Measurements from ENCODE around the gene ADAMTS17.
"Not testable (repeated sequence)": the region's sequence is repeated elsewhere in the genome, so short reads cannot be mapped to it uniquely, and the experiment has no call there.

Gene ADAMTS17

DNA sequence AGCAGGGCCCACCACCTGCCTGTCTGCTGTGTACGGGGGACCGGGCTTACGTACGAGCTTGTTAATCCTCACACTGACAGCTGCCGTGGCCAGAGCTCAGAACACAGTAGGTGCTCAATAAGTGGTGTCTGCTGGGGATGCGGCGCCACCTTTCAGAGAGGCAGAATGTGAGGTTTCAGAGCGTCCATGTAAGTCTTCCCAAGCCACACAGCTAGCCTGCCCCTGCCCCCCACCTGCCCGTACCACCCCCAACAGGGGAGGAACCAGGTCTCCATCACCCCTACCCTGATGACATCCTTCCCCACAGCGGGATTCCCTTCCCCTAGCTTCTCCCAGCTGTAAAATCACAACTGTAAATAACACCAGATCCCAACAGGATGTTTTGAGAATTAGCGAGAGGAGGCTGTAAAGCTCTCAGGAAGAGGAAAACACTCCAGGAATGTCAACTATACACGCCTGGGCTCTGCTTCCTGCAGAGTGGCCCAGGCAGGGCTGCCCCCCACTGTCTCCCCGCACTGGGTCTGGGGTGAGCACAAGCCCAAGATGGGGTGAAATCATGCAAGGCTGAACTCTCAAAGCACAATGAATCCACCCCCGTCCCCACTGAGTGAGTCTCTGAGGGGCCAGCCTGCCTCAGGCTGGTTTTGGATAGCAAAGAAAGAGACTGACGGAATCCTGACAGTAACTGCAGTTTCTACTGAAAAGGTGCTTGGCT lies 358.4 kb downstream of the ADAMTS17 start:
- DNase-seq: no peak

DNA sequence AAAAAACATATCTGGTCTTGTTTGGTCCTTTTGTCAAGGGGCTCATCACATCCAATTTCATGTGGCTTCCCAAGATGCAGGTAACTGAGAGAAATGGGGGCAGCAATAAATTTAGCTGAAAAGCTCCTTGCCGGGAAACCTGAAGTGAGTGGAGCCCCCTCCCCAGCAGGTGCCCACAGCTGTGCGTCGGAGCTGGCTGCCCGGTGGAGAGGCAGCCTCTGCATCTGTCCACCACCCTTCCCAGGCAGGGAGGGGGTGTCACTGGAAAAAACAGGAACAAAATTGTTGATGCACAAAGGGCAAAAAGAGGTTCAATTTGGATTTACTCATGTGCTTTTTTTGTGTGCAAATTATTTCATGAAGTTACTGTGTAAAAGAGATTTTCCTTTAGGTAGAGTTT lies 359.1 kb downstream of the ADAMTS17 start:
- no peak for DNase-seq

DNA sequence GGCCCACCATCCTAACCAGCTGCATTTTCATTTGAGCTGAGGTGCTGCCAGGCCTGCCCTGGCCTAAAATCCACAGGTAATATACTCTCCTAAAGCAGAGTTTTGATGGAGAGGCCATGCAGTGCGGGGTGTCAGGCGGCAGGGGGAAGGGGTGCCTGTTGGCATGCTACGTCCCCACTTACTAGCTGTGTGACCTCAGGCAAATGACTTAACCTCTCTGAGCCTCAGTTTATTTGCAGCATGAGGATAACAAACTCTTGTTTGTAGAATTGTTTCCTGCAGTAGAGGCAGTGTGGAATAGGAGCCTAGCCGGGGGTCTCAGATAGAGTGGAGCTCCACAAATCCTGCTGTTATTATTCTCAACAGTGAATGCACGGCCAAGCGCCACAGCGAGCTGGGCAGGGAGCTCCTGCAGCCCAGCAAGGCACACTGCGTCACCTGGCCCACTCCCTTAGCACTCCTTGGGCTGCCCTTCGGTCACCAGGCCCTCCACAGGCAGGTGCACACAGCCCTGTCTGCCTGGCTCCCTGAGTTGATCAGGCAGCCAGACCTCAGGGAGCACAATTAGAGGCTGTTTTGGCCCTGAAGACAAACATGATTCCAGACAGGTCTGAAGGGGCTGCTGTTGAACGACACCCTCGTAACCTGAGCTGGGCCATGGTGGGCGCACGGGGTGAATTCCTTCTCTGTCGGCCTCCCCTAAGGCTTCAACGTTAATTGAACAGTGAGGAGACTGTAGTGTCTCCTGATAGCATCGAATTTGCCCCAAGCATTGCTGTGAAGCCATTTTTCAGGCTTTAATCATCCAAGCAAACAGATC lies 359.7 kb downstream of the ADAMTS17 start:
- DNase-seq: no peak

DNA sequence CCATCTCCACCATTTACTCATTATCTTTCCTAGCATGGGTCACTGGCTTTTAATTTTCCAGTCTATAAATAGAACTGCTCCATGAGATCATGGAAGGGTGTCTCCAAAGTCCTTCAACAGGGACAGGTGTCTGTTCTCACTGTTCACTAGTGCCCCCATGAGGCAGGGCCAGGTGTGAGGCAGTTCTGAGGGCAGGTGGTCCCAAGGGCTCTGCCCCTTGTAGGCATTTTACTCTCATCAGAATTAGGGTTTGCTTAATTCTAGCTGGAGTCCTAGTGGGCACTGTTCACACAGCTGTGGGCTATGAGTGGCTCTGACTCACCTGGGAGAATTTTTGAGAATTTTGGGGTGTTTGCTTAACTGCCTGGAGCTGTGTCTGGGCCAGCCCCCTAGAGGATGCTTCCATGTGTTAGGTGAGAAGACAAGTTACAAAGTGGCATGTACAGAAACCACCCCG lies 360.6 kb downstream of the ADAMTS17 start:
- no peak for DNase-seq

DNA sequence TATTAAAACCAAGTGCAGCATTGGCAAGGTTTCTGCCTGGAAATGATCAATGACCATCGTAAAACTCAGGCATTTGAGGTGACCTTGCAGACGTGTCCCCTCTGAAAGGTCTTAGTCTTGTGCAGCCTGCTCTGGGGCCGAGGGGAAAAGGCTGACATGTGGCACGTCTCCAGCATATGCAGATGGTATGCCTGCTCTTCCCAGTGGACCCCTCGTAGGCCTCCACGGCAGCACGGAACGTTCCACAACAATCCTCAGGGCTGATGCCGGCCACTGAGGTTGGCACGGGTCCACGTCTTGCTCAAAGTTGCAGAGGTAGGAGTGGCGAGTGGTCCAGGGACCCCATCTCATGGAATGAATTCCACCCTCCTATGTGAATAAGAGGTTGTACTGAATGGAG lies 361.0 kb downstream of the ADAMTS17 start:
- DNase-seq: no peak

DNA sequence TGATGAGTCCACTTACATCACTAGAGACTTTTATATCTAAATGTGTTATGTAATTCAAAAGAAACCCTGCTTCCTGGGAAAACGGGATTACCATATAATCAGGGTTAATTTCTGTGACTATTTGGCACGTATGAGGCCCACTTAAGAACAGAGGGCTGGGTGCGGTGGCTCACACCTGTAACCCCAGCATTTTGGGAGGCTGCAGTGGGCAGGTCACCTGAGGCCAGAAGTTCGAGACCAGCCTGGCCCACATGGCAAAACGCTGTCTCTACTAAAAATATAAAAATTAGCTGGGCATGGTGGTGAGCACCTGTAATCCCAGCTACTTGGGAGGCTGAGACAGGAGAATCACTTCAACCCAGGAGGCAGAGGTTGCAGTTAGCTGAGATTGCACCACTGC lies 361.9 kb downstream of the ADAMTS17 start:
- not testable (repeated sequence) for DNase-seq

DNA sequence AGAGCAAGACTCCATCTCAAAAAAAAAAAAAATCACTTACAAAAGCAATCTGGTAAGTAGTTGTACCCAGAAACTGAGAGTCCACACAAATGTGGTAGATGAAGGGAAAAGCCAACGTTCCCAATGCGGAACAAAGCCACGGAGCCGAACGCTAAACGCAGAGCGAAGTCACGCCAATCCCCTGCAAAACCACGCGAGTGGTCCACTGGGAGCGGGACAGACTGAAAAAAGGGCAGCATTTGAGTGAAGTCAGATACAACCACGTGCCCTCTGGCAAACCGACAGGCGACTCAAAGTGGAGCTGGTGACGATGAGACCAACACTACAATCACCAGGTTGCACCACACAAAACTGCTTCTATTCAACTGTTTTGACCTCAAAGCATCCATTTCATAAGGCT lies 362.4 kb downstream of the ADAMTS17 start:
- no peak for DNase-seq

DNA sequence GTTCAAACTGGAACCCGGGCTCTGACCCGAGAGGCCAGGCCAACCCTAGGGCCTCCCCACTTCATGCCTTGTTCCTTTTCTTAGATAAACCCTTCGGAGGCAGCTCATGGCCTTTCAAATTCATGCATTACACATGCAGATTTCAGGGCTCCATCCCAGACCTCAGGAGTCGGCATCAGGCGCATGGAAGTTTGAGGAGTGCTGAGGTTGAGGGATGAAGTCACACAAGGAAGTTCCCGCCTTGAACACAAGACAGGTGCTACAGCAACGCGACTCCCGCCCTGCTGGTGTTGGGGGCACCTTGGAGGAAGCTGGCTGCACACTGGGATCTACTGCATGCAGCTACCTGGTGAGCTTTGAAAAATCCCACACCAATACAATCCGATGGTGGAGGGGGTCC lies 363.3 kb downstream of the ADAMTS17 start:
- DNase-seq: no peak

DNA sequence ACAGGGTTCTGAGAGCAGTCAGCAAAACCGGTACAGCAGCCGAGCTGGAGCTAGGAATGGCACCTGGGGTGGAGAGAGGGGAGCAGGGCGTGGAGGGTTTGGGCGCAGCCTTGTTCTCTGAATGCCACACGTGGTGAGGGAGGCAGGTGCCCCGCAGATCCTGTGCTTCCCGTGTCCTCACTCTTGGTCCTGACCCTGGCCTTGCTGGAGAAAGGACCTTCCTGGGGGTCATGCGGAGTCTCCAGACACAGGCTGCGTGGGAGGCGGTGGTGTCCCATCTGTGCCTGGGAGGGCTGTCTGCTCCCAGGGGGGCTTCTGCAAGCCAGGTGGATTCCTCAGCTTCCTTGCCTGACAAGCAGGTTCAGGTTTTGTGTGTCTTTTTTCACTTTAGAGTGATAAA lies 363.8 kb downstream of the ADAMTS17 start:
- no peak for DNase-seq

DNA sequence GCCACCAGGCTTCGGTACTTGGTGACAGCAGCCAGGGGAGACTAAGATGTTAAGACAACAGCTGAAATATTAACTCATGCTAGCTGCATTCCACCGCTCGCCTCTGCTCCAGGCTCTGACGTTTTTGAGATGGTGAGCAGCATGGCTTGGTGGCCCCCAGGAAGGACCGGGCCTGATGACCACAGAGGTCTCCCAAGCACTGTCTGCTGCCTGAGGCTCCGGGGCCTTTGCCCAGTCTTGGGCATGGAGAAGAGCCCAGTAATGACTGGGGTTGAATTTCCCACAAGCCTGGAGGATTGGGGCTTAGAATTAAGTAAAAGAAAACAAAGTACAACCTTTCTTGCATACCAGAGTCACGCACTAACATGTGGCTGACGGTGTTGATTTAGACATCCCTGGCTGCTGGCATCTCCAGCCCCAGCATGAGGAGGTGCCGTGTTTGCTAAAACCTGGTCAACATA lies 364.9 kb downstream of the ADAMTS17 start:
- no peak for DNase-seq

DNA sequence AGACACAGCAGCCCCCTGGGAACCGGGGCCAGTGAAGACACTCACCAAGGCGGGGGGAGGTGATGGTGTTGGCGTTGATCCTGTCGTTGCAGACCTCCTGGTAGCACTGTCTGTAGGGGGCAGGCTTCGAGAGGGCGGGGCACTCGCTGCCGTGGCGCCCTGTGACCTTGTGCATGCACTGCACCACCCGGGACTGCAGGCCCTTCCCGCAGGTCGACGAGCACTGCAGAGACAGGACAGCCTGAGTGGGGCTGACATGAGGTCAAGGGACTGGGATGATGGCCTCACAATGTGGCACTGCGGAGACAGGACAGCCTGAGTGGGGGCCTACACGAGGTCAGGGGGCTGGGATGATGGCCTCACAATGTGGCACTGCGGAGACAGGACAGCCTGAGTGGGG lies 365.8 kb downstream of the ADAMTS17 start:
- DNase-seq: no peak

DNA sequence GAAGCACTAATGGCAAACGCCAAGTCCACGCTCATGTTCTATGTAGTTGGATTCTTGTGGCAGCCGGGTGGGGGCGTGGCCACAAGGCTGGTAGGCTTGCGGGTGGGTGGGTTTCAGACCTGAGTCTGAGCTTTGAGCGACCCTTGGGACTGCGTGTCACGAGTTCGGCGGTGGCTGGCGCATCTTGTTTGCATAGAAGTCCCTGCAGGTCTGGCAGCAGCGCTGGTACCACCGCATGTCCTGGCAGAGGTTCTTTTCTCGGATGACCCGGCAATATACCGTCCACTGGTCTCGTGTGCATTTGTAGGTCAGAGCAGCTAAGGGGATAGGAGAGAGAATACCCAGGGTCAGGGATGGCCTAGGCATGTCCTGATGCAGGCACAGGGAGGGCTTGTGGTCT lies 367.5 kb downstream of the ADAMTS17 start:
- no peak for DNase-seq

DNA sequence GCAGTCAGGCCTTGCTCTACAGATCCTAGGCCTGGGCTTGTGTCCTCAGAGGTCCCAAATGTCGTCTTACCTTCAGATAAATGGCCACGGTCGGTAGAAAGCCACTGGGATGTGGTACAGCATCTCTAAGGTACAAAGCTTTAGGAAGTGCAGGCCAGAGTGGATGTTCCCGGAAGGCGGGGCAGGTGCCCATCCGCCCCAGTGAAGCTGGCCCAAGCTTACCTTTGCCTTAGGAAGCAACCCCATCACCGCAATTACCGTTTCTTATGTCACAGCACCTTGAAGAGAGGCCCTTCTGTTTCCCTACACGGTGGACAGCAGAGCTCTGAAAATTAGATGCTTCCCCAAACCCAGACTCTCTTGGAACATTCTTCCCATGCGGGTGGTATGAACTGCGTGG lies 368.4 kb downstream of the ADAMTS17 start:
- DNase-seq: no peak

DNA sequence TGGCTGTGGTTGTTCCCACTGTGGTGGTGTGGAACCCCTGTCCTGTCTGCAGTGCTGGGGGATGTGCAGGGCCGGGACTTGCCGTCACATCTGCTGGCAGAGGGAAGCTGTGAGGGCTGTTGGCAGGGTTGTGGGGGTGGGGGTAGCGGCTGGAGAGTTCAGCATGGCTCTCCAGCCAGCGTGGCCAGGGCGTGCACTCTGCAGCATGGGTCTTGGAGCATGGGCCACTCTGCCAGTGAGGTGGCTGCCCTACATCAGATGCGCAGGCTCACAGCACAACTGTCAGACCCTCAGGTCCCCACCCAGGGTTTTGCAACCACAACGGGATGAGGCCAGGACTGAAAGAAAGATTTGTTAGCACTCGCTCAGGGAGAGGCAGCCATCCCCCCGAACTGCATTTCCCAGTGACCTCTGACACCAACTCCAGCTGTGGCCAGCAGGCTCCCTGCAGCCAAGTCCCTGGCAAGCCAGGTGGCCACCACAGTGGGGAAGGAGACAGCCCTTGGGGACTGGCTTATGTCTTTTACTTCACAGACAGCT lies 370.8 kb downstream of the ADAMTS17 start:
- no peak for DNase-seq

DNA sequence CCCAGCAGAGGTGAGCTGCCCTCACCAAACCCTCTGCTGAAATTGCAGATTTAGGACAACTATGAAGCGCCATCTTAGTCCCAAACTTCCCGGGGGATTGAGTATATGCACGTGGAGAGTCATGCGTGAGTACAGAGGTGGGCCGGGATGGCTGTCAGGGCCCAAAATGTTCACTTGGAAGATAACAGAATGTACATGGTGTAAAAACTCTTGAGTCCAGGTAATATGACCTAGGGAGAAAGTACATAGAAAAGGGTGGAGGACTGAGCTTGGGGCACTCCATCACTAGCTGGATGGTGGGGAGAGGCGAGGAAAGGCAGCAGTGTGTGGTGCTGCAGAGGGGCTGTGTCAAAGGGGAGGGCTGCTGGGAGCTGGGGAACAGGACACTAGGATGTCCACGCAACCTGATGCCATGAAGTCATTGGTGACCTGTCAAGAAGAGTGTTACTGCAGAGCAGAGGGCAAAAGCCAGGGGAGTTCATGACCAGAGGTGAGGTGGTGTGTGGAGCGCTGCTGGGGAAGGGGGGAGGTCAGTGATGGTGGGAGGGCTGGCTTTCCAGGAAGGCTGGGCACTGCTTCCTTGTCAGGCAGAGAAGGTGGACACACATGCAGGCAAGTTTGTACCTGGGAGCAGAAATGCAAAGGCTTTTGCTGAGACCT lies 372.4 kb downstream of the ADAMTS17 start:
- DNase-seq: no peak

DNA sequence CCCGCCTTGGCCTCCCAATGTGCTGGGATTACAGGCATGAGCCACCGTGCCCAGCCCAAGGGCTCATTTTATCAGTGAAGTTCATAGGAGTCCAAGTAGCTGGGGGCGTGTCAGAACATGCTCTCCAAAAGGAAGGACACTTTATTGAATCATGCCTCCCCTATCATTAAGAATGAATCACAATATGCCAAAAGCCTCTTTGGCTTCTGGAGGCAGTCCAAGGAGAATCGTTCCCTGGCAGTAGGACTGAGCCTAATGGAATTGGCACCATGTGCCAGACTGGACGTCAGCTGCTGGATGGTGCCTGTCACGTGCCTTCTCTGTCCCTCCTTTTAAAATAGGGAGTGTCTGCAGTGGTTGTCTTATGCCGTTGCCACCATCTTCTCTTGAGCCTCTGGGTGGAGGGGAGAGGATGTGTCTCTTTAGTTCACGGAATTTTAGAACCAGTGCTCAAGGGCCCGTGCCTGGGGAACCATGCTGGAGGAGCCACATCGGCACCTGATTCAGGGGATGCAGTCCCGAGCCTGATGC lies 373.9 kb downstream of the ADAMTS17 start:
- DNase-seq: no peak

DNA sequence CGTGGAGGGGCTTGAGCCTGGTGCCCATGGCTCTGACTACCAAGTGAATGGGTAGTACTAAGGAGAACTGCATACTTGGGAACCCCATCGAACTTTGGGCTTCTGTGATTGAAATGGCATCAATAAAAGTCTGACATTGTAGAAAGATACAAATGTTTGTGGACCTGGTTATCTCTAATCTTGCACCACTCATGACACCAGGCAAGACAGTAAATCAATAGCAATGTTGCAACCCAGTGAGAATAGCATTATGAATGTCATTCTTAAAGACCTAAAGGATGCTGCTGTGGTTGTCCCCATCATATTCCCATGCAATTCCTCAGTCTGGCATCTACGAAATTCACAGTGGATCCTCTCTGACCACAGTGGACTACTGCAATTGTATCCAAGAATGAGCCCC lies 375.0 kb downstream of the ADAMTS17 start:
- no peak for DNase-seq

DNA sequence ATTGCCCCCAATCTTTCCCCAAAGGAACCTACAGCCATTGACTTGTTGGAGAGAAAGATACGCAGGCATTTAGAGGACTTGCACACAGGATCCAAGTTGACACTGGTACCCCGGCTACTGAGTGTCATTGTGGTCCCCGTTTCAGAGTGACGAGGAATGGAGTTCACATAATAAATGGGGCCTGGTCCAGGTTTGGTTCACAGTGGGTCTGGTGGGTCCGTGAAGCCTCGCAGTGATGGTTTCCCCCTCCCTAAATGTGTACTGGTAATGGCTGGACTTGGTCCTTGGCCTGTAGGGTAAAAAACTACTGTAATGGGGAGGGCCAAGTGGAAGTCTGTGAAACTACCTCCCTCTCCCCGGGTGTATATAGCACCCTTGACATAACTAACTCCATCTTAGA lies 376.4 kb downstream of the ADAMTS17 start:
- no peak for DNase-seq

DNA sequence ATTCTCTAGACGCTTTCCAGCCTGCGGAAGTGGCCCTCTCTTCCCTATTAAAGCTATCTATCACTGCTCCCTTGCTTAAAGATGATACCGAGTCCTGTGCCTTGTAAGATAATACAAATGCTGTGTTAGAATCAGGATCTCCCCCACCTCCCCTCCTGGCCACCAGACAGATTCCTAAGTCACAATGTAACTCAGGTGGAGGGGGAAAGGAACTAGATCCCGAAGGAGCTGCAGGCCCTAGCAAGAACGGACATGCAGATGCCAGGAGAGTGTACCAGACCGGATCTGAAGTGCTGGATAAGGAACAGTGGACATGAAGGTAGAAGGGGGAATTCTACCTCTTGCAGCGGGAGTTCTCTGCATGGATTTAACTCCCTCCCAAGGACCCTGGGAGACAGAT lies 377.8 kb downstream of the ADAMTS17 start:
- DNase-seq: no peak

DNA sequence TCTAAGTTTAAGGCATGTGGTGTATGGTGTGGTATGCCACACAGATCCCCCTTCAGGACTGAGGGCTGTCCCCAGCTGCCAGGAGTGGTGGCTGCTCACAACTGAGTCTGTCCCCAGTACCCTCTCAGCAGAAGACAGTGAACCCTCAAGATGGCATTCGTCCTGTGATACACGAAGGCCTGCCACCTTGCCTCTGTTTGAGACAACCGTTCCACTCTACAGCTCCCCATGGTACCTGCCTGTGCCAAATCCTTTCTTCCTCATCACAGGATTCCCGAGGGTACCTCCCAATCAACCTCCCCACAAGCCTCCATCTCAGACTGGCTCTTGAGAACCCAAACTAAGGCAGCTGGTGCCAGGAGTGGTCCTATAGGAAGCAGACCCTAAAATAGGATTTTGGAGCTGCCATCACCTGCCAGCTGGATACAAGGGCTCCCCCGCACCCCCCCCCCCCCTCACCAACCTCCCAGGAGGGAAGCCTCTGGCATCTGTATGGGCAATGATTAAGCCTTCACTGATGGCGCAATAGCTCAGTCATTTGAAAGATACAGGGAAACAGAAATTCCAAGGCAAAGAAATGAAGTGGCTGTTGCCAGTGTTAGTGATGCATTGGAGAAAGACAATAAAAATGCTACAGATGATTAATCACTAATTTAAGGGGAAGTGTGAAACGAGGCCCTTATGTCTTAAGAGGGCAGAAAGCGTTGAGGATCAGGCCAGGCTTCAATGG lies 378.5 kb downstream of the ADAMTS17 start:
- DNase-seq: no peak

DNA sequence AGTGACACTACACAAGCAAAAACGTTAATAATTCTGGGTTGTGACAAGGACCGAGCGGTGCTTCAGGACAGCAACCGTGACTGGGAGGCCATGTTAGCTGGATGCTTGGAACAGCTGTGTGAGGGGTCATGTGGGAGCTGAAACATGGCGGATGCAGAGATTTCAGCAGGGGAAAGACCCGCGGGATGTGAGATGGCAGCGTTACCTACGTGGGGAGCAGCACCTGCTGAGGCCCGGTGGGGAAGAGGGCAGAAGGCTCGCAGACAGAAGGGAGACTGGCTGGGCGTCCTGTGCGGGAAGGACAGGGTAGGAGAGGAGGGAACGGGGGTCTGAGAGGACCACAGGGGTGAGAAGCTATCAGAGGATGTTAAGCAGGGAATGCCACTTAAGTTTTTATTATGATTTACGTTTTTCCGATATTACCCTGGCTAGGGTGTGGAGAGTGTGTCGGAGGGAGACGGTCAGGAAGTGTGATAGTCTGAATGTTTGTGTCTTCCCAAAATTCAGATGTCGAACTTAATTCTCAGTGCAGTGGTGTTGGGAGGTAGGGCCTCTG lies 379.7 kb downstream of the ADAMTS17 start:
- no peak for DNase-seq

DNA sequence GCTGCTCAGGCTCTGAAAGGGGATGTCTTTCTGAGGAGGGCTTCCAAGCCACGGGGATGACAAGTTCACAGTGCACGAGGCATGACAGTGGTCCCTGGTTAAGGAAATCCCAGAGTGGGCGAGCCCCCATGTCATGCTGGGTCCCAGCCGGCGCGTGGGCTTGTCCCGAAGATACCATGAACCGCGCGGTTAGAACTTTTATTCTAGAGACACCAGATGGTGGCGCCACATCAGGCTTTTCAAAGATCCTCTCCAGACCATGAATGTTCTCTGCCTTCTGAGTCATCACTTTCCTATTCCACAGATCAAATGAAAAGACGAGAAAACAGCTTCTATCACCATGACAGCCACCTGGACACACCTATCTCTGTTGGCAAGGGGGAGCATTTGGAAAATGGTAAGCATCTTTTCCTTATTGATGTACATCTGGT lies 380.7 kb downstream of the ADAMTS17 start:
- DNase-seq: no peak
